A549 (cell line): ENCODE measurements around the gene PHAF1.

ENCODE experiments used
- CHD2 ChIP-seq: fragments of 150-350 bp; IDR thresholded peaks from 2 replicates; pipeline ENCODE4 v1.6.1; 2014; ENCODE audit warnings: low read length; ENCODE audit not compliant: partially characterized antibody
- CHD4 ChIP-seq: fragments of 200-600 bp; sonication (generic); IDR thresholded peaks from 2 replicates; pipeline ENCODE4 v1.6.1; 2016; ENCODE audit warnings: antibody characterized with exemption, mild to moderate bottlenecking, borderline replicate concordance
- CTCF ChIP-seq: fragments of >200 bp; sonication (Bioruptor Twin); formaldehyde crosslinking; IDR thresholded peaks from 3 replicates; pipeline ENCODE4 v1.5.1; 2016
- ELK1 ChIP-seq: fragments of 150-350 bp; IDR thresholded peaks from 2 replicates; pipeline ENCODE4 v1.6.1; 2014; ENCODE audit warnings: low read depth, mild to moderate bottlenecking, low read length
- EP300 ChIP-seq, 2 experiments: fragments of >200 bp; sonication (Bioruptor Twin); formaldehyde crosslinking; IDR thresholded peaks; 2 replicates in 1 of 2; 3 replicates in 1 of 2; pipeline ENCODE4 v1.6.1; 2016 to 2017
- ESRRA ChIP-seq: fragments of 150-350 bp; IDR thresholded peaks from 2 replicates; pipeline ENCODE4 v1.6.1; 2014; ENCODE audit warnings: mild to moderate bottlenecking, low read length, borderline replicate concordance
- HMGXB4 ChIP-seq: fragments of 250-450 bp; sonication (Bioruptor Pico); IDR thresholded peaks from 2 replicates; pipeline ENCODE4 v1.5.0; 2021; ENCODE audit warnings: mild to moderate bottlenecking, moderate library complexity, borderline replicate concordance
- KDM5A ChIP-seq: fragments of 200-600 bp; sonication (generic); IDR thresholded peaks from 2 replicates; pipeline ENCODE4 v1.6.1; 2016; ENCODE audit warnings: antibody characterized with exemption, mild to moderate bottlenecking
- POLR2A ChIP-seq: IDR thresholded peaks from 2 replicates; pipeline ENCODE4 v1.6.1; 2012; ENCODE audit warnings: mild to moderate bottlenecking, low read length
- POLR2AphosphoS2 ChIP-seq: conservative IDR thresholded peaks from 2 replicates; pipeline ENCODE4 v1.6.1; 2012; ENCODE audit warnings: low read length, improper control_type of control experiment, inconsistent platforms
- RAD21 ChIP-seq, 2 experiments: fragments of >200 bp in 1 of 2; sonication (Bioruptor Twin) in 1 of 2; formaldehyde crosslinking in 1 of 2; IDR thresholded peaks in 1 of 2; conservative IDR thresholded peaks in 1 of 2; 2 replicates in 1 of 2; 3 replicates in 1 of 2; pipeline ENCODE4 v1.6.1; 2012 to 2018; ENCODE audit warnings: inconsistent platforms in 1 of 2
- RARB ChIP-seq: fragments of 250-450 bp; sonication (Bioruptor Pico); IDR thresholded peaks from 2 replicates; pipeline ENCODE4 v1.8.0; 2021; ENCODE audit warnings: mild to moderate bottlenecking, moderate library complexity
- SMC3 ChIP-seq: fragments of >200 bp; sonication (Bioruptor Twin); formaldehyde crosslinking; IDR thresholded peaks from 3 replicates; pipeline ENCODE4 v1.6.1; 2018; ENCODE audit warnings: inconsistent platforms

GRCh38 chr16:67165121-67166078 is 55.7 kb downstream of the PHAF1 start:
- TF ChIP-seq HMGXB4 (CRISPR knock-in tag) (no peak), CTCF (no peak), ELK1 (no peak), RARB (CRISPR knock-in tag) (no peak), CHD2 (no peak), KDM5A (no peak), POLR2AphosphoS2 (no peak), POLR2A (no peak), RAD21 (conservative IDR thresholded peaks at IDR 0.05 in 1 of 2, IDR thresholded peaks at IDR 0.05 in 1 of 2) (no peak), SMC3 (no peak), EP300 (IDR thresholded peaks at IDR 0.05) (no peak), CHD4 (no peak), ESRRA (no peak)
